Activated B cell treated with CpG ODN at 0.5 μM for 24 hours (primary cell): ENCODE measurements around the gene RPL7L1. TPM values are rescaled to one million over a fixed set of nuclear protein-coding genes. Genes with fewer than 3 reads are reported as not detected.

Experiments used
- ATAC-seq: fragments of 200-7000 bp; cut with Tn5 transposase; one replicate; pipeline ENCODE4 v1.10.0; 2021; ENCODE audit warnings: low read depth, mild to moderate bottlenecking, moderate library complexity
- CTCF ChIA-PET: fragments of 350-600 bp; sonication (Branson Sonifier 250); formaldehyde crosslinking; loops from one replicate; lab custom pipeline; 2021; ENCODE audit warnings: antibody characterized with exemption; lab: Charles Lee
- POLR2A ChIA-PET: fragments of 350-600 bp; sonication (Branson Sonifier 250); formaldehyde crosslinking; loops from one replicate; lab custom pipeline; 2021; ENCODE audit warnings: antibody characterized with exemption; lab: Charles Lee
- DNase-seq: peaks from one replicate; pipeline ENCODE4 v3.0.0; 2022
- H3K27ac Mint-ChIP-seq: one replicate; pipeline ENCODE4 v1.8.0; 2020; ENCODE audit warnings: mixed read lengths
- H3K27me3 Mint-ChIP-seq: one replicate; pipeline ENCODE4 v1.8.0; 2021; ENCODE audit warnings: mixed read lengths
- H3K36me3 Mint-ChIP-seq: one replicate; pipeline ENCODE4 v1.8.0; 2021; ENCODE audit warnings: low read depth, mixed read lengths
- H3K4me1 Mint-ChIP-seq: one replicate; pipeline ENCODE4 v1.8.0; 2021; ENCODE audit warnings: mixed read lengths
- H3K4me3 Mint-ChIP-seq: one replicate; pipeline ENCODE4 v1.8.0; 2020; ENCODE audit warnings: mild to moderate bottlenecking, mixed read lengths
- H3K9me3 Mint-ChIP-seq: one replicate; pipeline ENCODE4 v1.8.0; 2020; ENCODE audit warnings: mixed read lengths
- intact Hi-C: fragments of 100-400 bp; cut with micrococcal nuclease; formaldehyde crosslinking; loops from one replicate; pipeline ENCODE4 v1.15.1; 2024
- total RNA-seq: library from RNA; stranded (reverse); gene quantifications from 2 replicates; pipeline ENCODE4 v1.2.3, GENCODE V29; 2022
- TF ChIP-seq, protein P1 (sequence below): fragments of 200-600 bp; IDR thresholded peaks from one replicate; pipeline ENCODE4 v1.8.0; 2022; ENCODE audit warnings: antibody characterized with exemption, mild to moderate bottlenecking

RPL7L1 gene
- total RNA-seq, 1 donor from 2014 or later, result 110 TPM

DNA sequence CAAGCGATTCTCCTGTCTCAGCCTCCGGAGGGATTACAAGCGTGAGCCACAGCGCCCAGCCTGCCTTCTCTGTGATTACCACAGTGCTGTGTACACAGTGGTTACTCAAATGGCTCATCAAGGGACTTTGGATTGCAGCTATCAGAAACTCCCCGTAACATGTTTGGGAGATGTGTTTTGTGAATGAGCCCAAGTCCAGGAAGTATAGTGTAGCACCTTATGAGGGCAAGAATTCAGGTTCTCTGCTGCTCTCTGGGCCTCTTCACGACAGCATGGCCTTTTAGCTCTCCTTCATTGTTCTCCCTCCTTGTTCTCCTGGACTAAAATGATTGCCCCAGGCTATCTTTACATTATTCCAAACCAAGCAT lies 34.1 kb upstream of the RPL7L1 start:
- CTCF ChIA-PET, result no interaction called here
- intact Hi-C loops, result no loop called here
- TF ChIP-seq, protein P1, sequence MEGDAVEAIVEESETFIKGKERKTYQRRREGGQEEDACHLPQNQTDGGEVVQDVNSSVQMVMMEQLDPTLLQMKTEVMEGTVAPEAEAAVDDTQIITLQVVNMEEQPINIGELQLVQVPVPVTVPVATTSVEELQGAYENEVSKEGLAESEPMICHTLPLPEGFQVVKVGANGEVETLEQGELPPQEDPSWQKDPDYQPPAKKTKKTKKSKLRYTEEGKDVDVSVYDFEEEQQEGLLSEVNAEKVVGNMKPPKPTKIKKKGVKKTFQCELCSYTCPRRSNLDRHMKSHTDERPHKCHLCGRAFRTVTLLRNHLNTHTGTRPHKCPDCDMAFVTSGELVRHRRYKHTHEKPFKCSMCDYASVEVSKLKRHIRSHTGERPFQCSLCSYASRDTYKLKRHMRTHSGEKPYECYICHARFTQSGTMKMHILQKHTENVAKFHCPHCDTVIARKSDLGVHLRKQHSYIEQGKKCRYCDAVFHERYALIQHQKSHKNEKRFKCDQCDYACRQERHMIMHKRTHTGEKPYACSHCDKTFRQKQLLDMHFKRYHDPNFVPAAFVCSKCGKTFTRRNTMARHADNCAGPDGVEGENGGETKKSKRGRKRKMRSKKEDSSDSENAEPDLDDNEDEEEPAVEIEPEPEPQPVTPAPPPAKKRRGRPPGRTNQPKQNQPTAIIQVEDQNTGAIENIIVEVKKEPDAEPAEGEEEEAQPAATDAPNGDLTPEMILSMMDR, result no peak
- POLR2A ChIA-PET, result no interaction called here
- Mint-ChIP-seq H3K27me3 (no peaks in the 10 kb centered on the region), H3K27ac (no peak overlapping the region), H3K9me3 (no peaks in the 10 kb centered on the region), H3K4me3 (no peak overlapping the region), H3K36me3 (peaks cover 20% of the 10 kb centered on the region), H3K4me1 (peaks cover 7% of the 10 kb centered on the region)
- ATAC-seq, result no peak
- no peak for DNase-seq

DNA sequence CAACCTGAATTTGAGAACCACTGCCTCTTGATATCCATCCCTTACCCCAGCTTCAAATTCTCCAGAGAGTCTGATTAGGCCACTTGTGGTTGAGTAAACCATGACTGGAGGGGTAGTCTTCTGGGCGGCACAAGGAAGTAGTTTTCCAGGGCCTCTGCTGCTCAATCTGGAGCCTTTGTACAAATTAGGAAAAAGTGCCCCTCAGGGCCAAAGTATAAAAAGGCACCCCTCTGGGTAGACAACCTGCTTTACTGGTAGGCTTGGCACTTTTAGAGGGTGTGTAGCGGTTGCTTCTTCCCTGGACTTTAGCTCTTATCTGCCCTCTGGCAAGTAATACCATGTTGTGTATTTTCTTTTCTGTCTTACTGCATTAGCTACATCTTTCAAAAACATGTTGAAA lies 32.9 kb upstream of the RPL7L1 start:
- POLR2A ChIA-PET, result interaction anchor here (0.6 to 1.3 kb wide), 2 partner anchors 33 to 68 kb away, joined by 3 read pairs; partner anchors contain the start of gene RPL7L1
- ATAC-seq, result no peak
- TF ChIP-seq, protein P1, result no peak
- CTCF ChIA-PET, result no interaction called here
- Mint-ChIP-seq H3K27ac (no peak overlapping the region), H3K27me3 (no peaks in the 10 kb centered on the region), H3K4me1 (peaks cover 6% of the 10 kb centered on the region), H3K36me3 (peaks cover 26% of the 10 kb centered on the region), H3K9me3 (no peaks in the 10 kb centered on the region), H3K4me3 (no peak overlapping the region)
- DNase-seq, result no peak
- intact Hi-C loops, result no loop called here

DNA sequence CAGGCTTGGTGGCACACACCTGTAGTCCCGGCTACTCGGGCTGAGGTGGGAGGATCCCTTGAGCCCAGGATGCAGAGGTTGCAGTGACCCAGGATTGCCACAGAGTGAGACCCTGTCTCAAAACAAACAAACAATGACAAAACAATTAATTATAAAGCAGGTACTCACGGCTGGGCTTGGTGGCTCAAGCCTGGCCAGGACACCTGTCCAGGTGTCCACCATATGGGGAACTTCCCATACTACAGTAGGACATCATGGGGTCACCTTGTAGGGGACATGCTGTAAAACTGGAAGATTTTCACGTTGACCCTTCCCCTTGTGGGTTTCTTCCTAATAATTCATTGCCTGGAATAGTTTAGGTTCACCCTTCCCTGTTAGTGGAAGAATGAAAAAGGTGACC lies 30.7 kb upstream of the RPL7L1 start:
- ChIA-PET CTCF (interaction anchor here (0.6 kb wide), 1 partner anchor 14 kb away, joined by 5 read pairs; no protein-coding TSS in a partner anchor), POLR2A (no interaction called here)
- Mint-ChIP-seq H3K27me3 (no peaks in the 10 kb centered on the region), H3K36me3 (peaks cover 36% of the 10 kb centered on the region), H3K9me3 (no peaks in the 10 kb centered on the region), H3K27ac (no peak overlapping the region), H3K4me1 (peaks cover 3% of the 10 kb centered on the region), H3K4me3 (no peak overlapping the region)
- no peak for ATAC-seq
- DNase-seq, result no peak
- TF ChIP-seq, protein P1, result no peak
- intact Hi-C loops, result no loop called here

DNA sequence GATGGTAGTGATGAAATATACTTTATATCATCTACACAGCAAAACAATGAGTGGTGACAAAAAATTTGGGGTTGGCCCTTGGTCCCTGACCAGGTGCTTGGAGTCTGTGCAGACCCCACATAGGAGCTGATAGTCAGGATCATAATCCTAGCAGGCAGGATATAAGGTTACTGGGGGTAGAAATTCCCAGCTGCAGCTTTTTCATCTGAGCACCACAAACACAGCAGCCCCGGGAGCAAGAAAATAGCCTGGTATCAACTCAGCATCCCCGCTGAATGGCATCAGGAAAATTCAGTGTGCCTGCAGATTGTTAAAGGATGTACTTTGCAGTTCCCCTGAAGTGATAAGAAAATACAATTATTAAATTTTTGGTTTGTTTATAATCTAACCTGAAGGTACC lies 27.8 kb upstream of the RPL7L1 start:
- TF ChIP-seq, protein P1, result no peak
- no peak for DNase-seq
- CTCF ChIA-PET, result no interaction called here
- H3K36me3 Mint-ChIP-seq, result peaks cover 48% of the 10 kb centered on the region
- no peaks in the 10 kb centered on the region for H3K9me3 Mint-ChIP-seq
- H3K27ac Mint-ChIP-seq, result no peak overlapping the region
- no peak for ATAC-seq
- no peaks in the 10 kb centered on the region for H3K27me3 Mint-ChIP-seq
- H3K4me3 Mint-ChIP-seq, result no peak overlapping the region
- intact Hi-C loops, result no loop called here
- POLR2A ChIA-PET, result no interaction called here
- H3K4me1 Mint-ChIP-seq, result no peaks in the 10 kb centered on the region

DNA sequence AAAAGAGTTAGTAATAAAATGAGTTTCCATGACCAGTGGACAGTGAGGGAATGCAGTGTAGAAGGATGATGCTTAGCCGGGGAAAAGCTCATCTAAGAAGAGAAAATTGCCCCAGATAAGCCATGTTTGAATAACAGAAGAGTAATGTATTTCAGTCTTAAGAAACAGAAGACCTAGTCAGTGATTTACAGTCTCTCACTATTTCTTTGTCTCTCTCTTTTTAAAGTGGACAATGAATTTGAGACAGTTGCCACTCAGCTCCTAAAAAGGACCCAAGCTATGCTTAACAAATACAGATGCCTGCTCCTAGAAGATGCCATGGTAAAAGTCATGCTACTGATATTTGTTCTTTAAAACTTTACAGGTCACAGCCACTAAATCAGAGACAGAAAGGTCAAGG lies 19.4 kb upstream of the RPL7L1 start:
- Mint-ChIP-seq H3K4me3 (no peak overlapping the region), H3K36me3 (peaks cover 71% of the 10 kb centered on the region), H3K4me1 (no peaks in the 10 kb centered on the region), H3K27ac (no peak overlapping the region), H3K9me3 (no peaks in the 10 kb centered on the region), H3K27me3 (no peaks in the 10 kb centered on the region)
- DNase-seq, result no peak
- ChIA-PET POLR2A (no interaction called here), CTCF (no interaction called here)
- intact Hi-C loops, result no loop called here
- TF ChIP-seq, protein P1, result no peak
- ATAC-seq, result no peak
